ENCODE measurements around the gene CXCL8.
"Not testable (repeated sequence)": the region's sequence is repeated elsewhere in the genome, so short reads cannot be mapped to it uniquely, and the experiment has no call there.

Gene CXCL8

DNA sequence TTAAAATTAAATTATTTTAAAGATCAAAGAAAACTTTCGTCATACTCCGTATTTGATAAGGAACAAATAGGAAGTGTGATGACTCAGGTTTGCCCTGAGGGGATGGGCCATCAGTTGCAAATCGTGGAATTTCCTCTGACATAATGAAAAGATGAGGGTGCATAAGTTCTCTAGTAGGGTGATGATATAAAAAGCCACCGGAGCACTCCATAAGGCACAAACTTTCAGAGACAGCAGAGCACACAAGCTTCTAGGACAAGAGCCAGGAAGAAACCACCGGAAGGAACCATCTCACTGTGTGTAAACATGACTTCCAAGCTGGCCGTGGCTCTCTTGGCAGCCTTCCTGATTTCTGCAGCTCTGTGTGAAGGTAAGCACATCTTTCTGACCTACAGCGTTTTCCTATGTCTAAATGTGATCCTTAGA is at the start of gene CXCL8:
Gene CXCL8, plus strand, starts transcription at position 217 of the 426 bp plus-strand sequence. Its CDS starts 90 bp downstream, at position 307.
- DNase-seq: peak; percentile 95

DNA sequence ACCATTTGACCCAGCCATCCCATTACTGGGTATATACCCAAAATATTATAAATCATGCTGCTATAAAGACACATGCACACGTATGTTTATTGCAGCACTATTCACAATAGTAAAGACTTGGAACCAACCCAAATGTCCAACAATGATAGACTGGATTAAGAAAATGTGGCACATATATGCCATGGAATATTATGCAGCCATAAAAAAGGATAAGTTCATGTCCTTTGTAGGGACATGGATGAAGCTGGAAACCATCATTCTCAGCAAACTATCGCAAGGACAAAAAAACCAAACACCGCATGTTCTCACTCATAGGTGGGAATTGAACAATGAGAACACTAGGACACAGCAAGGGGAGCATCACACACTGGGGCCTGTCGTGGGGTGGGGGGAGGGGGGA is 49.2 kb upstream of the CXCL8 start:
- DNase-seq: not testable (repeated sequence)

DNA sequence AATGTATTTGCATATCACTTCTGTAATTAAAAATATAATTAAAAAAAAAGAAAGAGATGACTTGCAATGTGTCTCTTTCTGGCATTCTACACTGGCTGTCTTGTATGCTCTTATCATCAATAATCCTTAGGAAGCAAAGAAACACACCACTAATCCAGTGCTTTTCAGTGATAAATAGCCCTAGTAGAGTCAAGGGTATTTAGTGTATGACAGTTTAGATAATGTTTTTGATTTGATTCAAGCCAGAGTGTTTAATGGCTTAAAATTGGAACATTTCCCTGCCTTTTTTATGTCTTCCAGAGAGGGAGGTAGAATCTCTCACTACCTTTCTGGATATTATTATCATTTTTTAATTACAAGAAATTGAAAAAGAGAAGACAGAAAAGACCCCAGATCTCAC is 48.6 kb upstream of the CXCL8 start:
- no peak for DNase-seq

DNA sequence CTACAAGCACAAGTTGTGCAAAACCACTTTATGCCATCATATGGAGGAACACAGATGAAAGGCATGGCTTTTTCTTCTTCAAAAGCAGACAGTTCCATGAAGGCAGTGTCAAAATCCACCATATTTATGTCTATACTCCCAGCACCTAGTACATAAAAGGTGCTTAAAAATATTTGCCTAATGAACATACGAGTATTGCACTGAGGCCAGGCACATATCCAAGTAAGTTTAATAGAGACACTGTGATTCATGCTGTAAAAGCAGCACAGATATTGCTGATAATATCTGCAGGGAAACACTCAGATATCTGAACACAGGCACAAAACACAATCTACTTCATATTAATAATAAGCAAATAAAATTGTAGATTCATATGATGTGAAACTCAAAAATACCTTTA is 48.1 kb upstream of the CXCL8 start:
- DNase-seq: no peak

DNA sequence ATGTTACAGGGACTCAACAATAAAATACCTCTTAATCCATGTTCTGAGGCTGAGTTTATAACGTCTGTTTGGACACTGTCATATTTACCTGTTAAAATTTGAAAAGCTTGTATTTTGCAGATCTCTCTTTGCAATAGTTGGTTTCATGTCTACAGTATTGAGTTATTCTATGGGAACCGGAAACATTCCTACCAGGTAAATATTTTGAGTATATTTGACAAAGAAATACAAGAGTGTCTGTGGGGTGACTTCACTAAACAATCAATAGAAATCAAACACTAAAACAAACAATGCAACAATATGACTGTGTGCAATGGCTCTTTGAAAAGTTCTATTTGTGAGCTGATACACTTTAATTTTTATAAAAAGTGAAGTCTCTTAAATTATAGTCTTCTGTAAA is 47.7 kb upstream of the CXCL8 start:
- DNase-seq: no peak

DNA sequence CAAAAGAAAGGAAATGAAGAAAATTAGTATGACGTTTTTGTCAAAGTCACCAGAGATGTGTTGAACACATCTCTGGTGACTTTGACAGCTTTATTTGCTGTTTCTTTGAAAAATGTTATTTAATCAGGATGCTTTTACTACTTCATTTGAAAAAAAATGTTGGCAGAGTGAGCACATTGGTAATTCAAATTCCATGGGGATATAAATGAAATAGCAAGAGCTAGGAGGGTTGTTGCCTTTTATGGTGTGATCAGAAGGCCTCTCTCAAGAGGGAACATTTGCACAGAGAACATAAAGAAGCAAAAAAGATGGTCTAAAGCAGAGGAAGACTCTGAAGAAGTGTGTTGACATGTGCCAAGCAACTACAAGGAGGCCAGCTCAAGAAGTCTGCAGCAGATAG is 46.6 kb upstream of the CXCL8 start:
- no peak for DNase-seq

DNA sequence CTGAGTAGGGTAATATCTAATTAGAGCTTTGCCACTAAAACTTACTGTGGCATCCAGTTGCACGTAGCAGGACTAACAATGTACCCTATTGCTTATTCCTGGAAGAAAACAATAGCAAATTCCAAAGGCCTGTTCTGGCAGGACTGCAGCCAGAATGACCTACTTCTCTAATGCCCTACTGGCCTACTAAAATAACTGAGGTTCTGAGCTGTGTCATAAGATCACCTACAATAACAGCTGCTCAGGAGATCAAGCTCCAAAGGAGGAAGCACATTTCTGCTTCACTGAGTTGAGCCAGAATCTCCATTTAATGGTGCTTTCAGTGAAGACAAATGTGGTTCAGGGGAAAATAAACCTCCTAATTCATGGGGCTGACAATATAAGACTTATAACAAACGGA is 42.2 kb upstream of the CXCL8 start:
- peak; percentile 11 for DNase-seq

DNA sequence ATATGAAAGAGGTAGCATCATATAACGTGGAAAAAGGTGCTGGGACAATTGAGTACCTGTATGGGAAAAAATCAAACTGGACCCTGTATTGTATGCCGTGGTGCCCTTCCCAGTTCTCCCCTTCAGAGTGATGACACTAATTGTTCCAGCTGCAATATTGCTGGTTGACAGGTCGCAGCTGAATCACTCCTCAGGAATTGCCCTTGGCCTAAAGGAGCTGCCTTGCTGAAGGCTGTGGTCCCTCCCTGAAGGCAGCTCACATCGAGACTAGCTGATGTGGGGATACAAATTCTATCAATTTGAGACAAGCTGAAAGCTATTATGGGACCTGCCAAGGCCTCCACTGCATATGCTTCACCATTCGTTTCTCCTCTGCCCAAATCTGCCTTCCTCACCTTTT is 39.3 kb upstream of the CXCL8 start:
- DNase-seq: no peak

DNA sequence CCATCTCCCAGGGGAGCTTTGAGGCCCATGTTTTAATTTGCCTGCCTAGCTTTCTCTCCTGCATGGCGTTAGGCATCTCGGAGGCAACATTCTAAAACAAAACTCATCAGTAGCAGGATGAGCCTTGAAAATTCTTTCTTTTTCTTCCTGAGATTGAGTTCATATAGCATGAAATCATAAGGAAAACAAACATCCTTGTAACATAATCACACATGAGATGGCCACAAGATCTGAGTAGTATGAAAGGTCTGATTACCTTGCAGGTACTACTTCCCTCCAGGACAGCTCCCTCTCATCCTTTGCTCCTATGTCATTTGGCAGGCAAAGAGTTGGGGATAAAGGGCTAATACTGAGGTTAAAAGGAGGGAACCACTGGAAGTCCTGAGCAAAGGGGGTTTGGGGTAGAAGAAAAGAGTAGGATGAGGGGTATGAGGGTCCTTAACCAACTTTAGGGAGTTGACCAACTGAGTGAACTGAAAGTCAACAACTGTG is 37.5 kb upstream of the CXCL8 start:
- DNase-seq: no peak

DNA sequence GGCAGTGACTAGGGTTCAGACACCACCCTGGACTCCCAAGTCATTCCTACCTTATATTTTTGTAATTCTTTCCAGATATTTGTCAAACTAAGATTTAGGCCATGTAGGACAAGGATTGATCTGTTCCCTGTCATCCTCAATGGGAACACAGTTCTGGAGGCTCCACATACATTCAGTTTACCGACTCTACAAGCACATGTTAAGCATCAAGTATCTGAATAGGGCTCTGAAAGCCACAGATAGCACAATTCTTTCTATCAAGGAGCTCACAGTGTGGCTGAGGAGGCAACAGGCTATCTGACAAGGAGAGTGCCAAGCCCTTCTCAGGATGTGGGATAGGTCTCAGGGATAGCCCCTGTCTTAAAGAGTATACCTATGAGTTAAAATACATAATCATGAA is 37.0 kb upstream of the CXCL8 start:
- DNase-seq: no peak

DNA sequence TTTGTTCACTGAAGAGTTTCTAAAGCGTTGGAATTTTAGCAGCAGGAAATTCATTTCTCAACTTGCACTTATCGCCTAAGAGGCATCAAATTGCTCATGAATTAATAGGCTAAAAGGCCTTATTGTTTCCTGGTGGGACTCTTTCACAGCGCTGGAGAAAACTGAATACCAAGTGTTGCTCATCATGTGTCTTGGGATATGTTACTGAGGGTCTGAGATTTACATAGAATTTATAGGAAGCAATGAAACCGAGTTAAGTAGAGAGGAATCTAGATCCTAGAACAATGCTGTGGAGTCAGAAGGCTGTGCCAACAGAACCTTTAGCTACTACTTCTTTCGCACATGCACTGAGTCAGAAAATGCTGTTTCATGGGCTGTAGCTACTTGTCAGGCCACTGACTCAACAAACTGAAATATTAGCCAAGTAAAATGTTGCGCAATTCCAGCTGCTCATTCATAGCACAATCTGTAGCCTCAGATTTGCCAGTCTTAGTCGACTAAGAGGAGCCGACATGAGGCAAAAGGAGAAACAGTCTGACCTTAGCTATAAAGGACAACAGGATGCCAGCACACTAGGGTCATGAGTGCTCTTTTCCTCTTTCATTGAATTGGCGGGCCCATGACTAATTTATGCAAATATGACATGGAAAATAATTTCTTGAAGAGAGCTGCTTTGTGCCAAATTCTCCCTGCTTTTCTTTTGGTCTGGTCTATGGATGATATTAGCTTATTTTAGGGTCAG is 35.9 kb upstream of the CXCL8 start:
- peak; percentile 61 for DNase-seq

DNA sequence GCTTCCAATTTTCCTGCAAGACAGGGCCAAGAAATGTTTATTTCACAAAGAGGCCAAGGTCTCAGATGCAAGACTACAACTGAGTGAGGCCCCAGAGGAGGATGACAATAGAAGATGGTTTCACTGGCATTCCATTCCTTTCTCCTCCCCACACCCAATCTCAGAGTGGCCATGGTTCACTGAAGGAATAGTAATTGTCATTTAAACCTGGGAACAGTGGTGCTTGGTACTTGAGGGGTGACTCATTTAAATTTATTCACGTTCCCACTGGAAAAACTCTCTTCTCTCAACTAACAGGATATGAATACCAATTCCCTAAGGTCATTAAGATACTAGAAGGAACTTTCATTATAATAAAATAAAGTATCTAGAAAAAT is 35.3 kb upstream of the CXCL8 start:
- no peak for DNase-seq

DNA sequence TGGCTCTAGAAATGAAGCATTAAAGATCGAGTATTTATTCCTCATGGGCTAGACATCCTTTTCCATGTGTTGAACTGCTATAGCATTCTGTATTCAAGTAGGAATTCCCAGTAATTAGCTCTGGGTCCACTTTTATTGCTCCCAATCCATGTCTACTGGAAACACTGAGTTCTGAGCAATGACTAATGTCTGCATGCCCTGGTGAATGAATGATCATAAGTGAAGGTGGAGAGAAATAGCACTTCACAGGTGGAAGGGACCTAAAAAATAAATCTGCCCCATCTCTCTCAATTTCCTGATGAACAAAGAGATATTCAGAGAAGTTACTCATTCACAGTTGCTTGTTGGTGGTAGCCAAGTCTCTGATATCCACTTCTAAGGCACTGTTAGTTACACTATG is 34.6 kb upstream of the CXCL8 start:
- DNase-seq: no peak

DNA sequence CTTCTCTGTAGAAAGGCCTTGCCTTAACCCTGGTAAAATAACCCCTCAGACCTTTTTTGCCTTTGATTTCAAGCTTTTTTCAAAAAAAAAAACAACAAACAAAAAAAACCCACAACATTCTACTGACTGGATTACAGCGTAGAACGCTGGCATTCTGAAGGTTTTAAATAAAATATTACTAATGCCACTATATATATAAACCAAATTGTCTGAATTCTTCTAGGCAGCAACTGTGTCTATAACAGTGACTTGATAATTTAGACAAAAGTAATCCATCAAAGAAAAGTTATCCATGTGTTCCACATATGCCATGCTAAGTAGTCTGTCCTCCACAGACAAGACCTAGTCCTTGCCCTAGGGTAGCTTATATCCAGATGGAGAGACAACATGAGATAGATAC is 33.6 kb upstream of the CXCL8 start:
- no peak for DNase-seq

DNA sequence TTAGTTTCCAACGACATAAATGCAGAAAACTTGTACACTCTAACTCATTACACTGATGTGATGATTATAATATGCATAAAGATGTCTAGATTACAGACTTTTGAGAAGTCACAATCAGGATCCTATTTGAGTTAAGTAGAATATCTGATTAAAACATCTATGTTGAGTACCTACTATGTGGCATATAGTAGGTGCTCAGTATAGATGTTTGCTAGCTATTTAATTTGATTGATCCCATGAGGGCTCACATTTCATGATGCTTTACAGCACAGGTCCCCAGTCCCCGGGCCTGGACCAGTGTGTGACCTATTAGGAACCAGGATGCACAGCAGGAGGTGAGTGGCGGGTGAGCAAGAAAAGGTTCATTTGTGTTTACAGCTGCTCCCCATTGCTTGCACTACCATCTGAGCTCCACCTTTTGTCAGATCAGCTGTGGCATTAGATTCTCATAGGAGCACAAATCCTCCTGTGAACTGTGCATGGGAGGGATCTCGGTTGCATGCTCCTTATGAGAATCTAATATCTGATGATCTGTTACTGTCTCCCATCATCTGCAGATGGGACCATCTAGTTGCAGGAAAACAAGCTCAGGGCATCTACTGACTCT is 33.0 kb upstream of the CXCL8 start:
- DNase-seq: no peak

DNA sequence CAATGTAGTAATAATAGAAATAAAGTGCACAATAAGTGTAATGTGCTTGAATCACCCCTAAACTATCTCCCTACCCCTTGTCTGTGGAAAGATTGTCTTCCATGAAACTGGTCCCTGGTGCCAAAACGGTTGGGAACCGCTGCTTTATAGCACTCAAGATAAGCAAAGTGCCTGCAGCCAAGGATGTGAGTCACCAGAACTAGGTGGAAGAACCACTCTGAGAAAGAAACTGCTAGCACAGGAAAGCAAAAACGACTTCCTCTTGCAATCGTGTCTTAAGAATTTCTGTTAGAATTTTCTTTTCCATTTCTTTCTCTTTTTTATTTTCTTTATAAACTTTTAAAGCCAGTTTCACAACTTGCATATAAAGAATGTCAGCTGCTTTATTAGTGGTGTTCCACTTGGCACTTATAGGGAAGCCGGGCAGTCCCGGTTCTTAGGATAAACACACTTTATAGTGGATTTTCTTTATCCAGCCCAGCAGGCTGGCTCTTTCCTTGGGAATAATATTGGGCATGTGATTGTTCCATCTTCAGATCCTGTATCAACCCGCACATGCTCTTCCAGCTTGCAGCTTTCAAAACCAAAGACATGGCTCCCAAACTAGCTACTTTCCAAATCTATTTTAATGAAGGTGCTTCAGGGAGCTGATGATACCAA is 32.3 kb upstream of the CXCL8 start:
- DNase-seq: peak; percentile 47

DNA sequence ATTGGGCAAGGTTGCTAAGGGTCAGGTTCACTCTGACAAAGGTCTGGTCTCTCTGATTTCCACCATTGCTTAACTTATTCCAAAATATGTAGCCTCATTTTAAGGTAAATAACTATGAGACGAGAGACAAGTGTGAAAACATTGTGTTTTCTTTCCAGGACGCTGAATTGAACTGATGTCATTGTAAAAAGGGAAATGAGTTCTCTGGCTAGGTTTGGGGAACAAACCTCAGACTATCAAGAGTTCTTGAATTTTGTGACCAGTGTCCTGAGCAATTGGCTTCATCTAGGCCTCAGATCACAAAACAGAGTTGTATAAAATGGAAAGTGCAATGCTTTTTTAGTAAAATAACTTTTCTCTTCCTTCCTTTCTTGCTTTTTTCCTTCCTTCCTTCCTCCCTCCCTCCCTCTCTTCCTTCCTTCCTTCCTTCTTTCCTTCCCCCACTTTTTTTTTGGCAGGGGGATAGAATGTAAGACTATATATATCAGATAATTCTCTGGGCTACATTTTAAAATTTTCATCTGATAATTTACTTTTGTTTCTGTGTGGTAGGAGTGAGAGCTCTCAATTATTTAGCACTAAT is 30.8 kb upstream of the CXCL8 start:
- DNase-seq: peak; percentile 34

DNA sequence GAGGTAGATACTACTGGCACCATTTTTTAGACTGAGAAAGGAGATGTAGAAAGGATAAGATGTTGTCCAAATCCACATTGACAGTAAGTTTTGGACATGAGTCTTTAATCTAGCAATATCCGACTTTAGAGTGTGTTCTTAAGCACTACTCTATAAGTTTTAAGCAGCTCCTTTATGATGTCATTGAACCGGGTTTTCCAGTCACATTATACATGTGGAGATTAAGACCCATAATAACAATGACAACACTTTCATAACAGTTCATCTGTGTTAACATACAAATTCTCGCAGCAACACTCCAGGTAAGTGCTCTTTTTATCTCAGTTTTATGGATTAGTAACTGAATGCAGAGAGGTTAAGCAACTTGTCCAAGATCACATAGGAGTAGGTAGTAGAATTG is 30.3 kb upstream of the CXCL8 start:
- DNase-seq: no peak

DNA sequence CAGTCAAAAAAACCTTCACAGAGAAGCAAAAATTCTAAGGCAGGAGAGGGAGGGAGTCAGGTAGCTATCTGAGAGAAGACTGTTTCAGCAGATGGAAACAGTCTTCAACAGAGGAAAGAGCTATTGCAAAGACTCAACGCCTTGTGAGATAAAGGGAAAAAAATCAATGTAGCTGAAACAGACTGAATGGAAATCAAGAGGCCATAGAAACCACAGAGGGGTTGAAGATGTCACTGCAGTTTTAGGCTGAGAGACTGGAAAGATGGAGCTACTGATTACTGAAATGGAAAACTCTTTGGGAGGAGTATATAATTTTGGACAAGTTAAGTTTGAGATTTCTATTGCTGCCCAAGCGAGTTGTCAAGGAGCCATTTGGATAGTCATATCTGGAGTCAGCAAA is 28.4 kb upstream of the CXCL8 start:
- DNase-seq: no peak

DNA sequence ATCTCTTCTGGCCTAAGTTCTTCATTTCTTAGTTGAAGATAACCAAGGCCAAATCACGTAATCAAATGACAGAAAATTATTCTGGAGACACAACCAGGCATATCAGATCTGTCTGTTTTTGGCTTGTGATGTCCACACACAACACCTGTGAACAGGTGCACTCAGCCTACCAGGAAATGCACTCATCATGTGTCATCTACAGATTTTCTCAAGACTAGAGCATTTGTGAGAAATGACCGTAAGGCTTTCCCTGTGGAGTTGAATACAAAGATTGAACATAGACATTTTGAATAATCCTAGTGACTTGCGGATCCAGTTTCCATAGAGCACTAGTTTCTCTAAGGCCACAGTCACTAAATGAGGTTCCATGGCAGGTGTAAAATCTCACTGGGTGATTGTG is 26.7 kb upstream of the CXCL8 start:
- DNase-seq: no peak

DNA sequence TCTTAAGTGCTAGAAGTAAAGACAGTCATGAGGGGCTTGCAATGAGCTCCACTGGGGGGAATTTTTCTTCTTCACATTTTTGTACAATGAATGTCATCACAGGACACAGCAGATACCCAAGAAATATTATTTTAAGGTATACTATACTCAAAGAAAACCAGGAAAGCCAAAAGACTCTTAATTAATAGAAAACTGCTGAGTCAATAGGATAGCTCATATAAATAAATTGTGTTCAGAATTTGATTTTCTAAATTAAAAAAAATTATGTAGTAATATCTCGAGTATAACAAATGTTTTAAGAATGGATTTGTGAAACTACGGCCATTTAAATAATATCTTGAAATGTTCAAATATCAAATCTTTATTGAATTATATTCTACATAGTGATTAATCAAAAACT is 25.7 kb upstream of the CXCL8 start:
- no peak for DNase-seq

DNA sequence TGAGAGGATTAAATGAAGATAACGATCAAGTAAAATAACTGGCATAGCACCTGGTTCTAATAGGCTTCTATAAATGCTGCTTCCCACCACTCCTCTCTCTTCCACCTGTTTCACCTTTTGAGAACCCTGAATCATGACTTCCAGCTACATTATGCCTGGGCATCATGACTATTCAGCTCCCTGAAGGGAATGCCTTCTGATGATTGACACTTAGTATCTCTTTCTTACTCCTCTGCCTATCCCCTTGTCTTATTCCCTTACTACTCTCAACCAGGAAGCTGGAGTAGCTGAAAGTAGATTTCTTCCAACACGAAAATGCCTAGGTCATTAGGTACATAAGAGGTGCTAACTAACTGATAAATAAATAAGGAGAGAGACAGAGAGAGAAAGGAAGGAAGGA is 24.7 kb upstream of the CXCL8 start:
- no peak for DNase-seq

DNA sequence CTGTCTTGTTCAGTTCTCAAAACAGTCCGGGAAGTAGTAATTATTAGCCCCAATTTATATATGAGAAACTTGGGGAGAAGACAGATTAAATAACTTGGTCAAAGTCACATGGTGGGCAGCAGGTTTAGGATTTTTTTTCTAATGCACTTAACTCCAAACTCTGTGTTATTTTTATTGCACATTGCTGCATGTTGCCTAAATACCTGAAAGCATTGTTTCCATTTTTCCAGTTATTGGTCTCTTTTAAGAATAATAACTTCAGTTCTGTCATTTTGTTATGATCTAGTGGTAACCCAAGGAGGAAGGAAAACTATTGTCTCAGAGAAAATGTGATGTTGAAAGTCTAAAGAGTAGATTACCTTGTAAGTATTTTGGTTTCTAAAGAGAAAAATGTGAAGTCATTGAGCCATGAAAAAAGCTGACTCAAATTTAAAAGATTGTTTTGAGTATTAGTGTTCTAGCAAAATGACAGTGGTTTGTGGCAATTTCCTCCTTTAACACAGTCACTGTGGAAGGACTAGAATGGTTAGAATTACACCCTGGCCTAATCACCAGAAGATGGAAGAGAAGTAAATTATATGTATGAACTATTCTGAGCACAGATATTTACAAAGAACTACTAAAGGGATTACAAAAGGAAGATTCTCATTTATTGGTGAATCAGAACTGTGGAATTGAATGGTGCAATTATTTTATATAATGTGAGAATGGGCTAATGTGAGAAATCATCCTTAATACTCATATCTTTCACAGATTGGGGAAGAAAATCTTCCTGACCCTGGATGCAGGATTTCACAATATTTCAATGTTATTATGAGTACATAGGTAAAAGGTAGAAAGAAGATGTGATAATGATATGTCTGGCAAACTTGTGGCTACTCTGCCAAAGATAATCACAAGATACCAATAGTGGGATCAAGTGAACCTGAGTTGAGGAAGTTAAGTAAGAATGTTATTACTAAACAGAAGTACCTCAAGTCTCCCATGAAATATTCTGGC is 21.7 kb upstream of the CXCL8 start:
- peak; percentile 16 for DNase-seq

All from GF-D8 (cell line).